SK-N-MC (cell line): ENCODE measurements around the gene AGPAT2.

ENCODE experiments used
- EZH2 ChIP-seq: fragments of 200-600 bp; sonication (generic); IDR thresholded peaks from one replicate; pipeline ENCODE4 v1.6.1; 2017; ENCODE audit warnings: antibody characterized with exemption
- FOXP2 ChIP-seq: optimal IDR thresholded peaks from 2 replicates; pipeline ENCODE3; 2011; ENCODE audit warnings: mild to moderate bottlenecking, moderate library complexity; ENCODE audit not compliant: insufficient read depth; ENCODE audit errors: extremely low read length, control extremely low read depth
- POLR2AphosphoS5 ChIP-seq: IDR thresholded peaks from 2 replicates; pipeline ENCODE4 v1.6.1; 2012; ENCODE audit warnings: mild to moderate bottlenecking, low read depth, low read length, borderline replicate concordance

DNA sequence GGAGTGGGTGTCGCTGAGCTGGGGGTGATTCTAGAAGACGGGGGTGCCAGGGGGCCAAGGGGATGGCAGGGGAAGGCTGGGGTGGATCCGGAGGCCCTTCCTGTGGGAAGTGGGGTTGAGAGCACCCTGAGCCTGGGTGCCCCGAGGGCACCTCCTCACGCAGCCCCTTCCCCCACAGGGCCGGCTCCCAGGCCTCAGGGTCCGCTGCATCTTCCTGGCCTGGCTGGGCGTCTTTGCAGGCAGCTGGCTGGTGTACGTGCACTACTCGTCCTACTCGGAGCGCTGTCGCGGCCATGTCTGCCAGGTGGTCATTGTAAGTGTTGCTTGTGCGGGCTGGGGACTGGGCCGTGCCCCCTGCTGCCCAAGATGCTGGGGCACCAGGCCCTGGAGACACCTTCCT lies 30.1 kb upstream of the AGPAT2 start:
- no peak for TF ChIP-seq POLR2AphosphoS5
- TF ChIP-seq EZH2, result no peak
- no peak for TF ChIP-seq FOXP2
